HG02588 (cell line): ENCODE measurements around the gene ZNF627.
A peak's percentile ranks its signal among the peaks of the same experiment; 100 is the strongest.
"Not testable (repeated sequence)": the region's sequence is repeated elsewhere in the genome, so short reads cannot be mapped to it uniquely, and the experiment has no call there.

ENCODE experiments used
- ATAC-seq: cut with Tn5 transposase; IDR thresholded peaks from one replicate; pipeline ENCODE4 v1.9.1; 2021; ENCODE audit warnings: mild to moderate bottlenecking, moderate library complexity; ENCODE audit not compliant: unreplicated experiment

The ZNF627 gene

GRCh38 chr19:11597202-11598102 lies at the start of gene ZNF627:
ZNF627 (plus strand) TSS chr19:11597483; CDS start chr19:11597628, 145 bp downstream.
- peak; percentile 94 for ATAC-seq

- no peak for ATAC-seq
Observed at GRCh38 chr19:11547929-11548700, 49.2 kb upstream of the ZNF627 start.

GRCh38 chr19:11549386-11549953 lies 47.8 kb upstream of the ZNF627 start:
- ATAC-seq = no peak

- no peak for ATAC-seq
Observed at GRCh38 chr19:11550265-11550664, 47.0 kb upstream of the ZNF627 start.

GRCh38 chr19:11551603-11552235 lies 45.6 kb upstream of the ZNF627 start:
- ATAC-seq = no peak

- ATAC-seq = no peak
Observed at GRCh38 chr19:11552666-11553372, 44.5 kb upstream of the ZNF627 start.

- ATAC-seq = no peak
Observed at GRCh38 chr19:11554160-11554559, 43.1 kb upstream of the ZNF627 start.

- ATAC-seq = no peak
Observed at GRCh38 chr19:11555246-11555645, 42.0 kb upstream of the ZNF627 start.

- no peak for ATAC-seq
Observed at GRCh38 chr19:11556634-11557420, 40.5 kb upstream of the ZNF627 start.

GRCh38 chr19:11558881-11559828 lies 38.1 kb upstream of the ZNF627 start, which contains the start of gene ELOF1:
ELOF1 (minus strand) TSS chr19:11559230; CDS start chr19:11554347, 4,883 bp downstream.
- peak; percentile 80 for ATAC-seq

- no peak for ATAC-seq
Observed at GRCh38 chr19:11560404-11561051, 36.8 kb upstream of the ZNF627 start.

GRCh38 chr19:11563532-11563931 lies 33.8 kb upstream of the ZNF627 start:
- no peak for ATAC-seq

- not testable (repeated sequence) for ATAC-seq
Observed at GRCh38 chr19:11564082-11564807, 33.0 kb upstream of the ZNF627 start.

GRCh38 chr19:11565649-11565980 lies 31.7 kb upstream of the ZNF627 start:
- ATAC-seq = not testable (repeated sequence)

- ATAC-seq = no peak
Observed at GRCh38 chr19:11566164-11566563, 31.1 kb upstream of the ZNF627 start.

GRCh38 chr19:11570039-11570462 lies 27.2 kb upstream of the ZNF627 start:
- ATAC-seq = no peak

- ATAC-seq = not testable (repeated sequence)
Observed at GRCh38 chr19:11573354-11573753, 23.9 kb upstream of the ZNF627 start.
